Measurements from ENCODE around the gene ELOVL7.
"Not testable (repeated sequence)": the region's sequence is repeated elsewhere in the genome, so short reads cannot be mapped to it uniquely, and the experiment has no call there.

ELOVL7 gene

DNA sequence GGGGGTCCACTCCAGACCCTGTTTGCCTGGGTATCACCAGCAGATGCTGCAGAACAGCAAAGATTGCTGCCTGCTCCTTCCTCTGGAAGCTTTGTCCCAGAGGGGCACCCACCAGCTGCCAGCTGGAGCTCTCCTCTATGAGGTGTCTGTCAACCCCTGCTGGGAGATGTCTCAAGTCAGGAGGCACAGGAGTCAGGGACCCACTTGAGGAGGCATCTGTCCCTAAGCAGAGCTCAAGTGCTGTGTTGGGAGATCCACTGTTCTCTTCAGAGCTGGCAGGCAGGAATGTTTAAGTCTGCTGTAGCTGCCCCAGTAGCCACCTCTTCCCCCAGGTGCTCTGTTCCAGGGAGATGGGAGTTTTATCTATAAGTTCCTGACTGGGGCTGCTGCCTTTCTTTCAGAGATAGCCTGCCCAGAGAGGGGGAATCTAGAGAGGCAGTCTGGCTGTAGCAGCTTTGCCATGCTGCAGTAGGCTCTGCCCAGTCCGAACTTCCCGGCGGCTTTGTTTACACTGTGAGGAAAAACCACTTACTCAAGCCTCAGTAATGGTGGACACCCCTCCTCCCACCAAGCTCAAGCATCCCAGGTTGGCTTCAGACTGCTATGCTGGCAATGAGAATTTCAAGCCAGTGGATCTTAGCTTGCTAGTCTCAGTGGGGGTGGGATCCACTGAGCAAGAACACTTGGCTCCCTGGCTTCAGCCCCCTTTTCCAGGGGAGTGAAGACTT is 128.7 kb downstream of the ELOVL7 start:
- DNase-seq (ENCODE audit: low read depth in 2 of 2) = not testable (repeated sequence)

GRCh38 chr5:60712950-60713349 is 131.1 kb downstream of the ELOVL7 start:
- no peak for DNase-seq (ENCODE audit: low read depth in 2 of 2)

DNA sequence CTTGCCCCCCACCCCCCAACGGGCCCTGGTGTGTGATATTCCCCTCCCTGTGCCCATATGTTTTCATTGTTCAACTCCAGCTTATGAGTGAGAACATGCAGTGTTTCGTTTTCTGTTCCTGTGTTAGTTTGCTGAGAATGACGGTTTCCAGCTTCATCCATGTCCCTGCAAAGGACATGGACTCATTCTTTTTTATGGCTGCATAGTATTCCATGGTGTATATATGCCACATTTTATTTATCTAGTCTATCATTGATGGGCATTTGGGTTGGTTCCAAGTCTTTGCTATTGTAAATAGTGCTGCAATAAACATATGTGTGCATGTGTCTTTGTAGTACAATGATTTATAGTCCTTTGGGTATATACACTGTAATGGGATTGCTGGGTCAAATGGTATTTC is 132.2 kb downstream of the ELOVL7 start:
- not testable (repeated sequence) for DNase-seq (ENCODE audit: low read depth in 2 of 2)

DNA sequence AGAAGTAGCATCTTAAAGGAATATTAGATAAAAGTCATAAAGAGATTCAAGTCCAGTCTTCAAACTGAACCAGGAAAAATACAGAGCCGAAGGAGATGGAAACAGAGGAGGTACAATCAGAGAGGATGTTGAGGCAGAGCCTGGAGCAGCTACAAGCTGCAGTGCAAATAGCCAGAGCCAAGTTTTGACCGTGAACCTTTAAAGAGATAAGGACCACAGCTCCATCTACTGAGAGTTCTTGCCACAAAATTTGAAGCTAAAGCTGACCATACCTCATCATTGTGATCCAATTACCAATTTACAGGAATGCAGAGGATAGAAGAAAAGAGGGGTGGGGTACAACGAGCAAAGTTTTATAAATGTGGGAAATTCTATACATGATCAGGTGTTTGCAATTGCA is 133.7 kb downstream of the ELOVL7 start:
- no peak for DNase-seq (ENCODE audit: low read depth in 2 of 2)

DNA sequence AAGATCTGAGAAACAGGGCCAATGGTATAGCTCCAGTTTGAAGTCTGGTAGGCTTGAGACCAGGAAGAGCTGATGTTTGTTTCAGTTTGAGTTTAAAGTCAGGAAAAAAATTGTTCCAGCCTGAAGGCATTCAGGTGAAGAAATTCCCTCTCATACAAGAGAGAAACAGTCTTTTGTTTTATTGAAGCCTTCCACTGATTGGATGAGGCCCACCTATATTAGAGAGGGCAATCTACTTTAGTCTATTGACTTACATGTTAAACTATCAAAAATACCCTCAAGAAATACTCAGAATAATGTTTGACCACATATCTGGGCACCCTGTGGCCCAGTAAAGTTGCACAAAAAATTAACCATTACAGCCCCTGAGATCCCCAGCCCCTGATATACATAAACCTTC is 138.9 kb downstream of the ELOVL7 start:
- DNase-seq (ENCODE audit: low read depth in 2 of 2) = no peak

DNA sequence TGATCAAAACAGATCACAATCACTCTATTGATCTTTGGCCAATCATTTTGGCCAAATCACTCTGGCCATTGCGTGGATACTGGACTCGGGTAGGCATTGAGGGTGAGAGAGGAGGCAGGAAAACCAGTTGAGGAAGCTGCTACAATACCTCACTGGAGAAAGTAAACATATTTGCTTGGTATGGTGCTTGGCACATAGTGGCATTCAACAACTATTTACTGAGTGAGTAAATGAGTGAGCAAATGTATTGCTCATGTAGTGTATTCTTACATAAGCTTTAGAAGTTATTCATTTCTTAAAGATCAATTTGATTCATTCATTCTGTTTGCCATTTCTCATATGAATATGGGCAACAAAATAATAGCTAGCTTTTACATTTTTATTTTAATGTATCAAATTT is 140.1 kb downstream of the ELOVL7 start:
- DNase-seq (ENCODE audit: low read depth in 2 of 2) = no peak

Measured in fibroblast of skin of left quadriceps (primary cell).